Liver (tissue), 3 donors: ENCODE results near the gene PHKB.

Experiments used
- FOXA1 ChIP-seq: IDR thresholded peaks from 2 replicates; pipeline ENCODE4 v1.6.1; 2016; ENCODE audit warnings: antibody characterized with exemption
- GABPA ChIP-seq, 2 donors: IDR thresholded peaks in 1 of 2; conservative IDR thresholded peaks in 1 of 2; 2 replicates each; pipeline ENCODE4 v1.6.1; 2016; ENCODE audit warnings: antibody characterized with exemption in 2 of 2, mild to moderate bottlenecking in 1 of 2, moderate library complexity in 1 of 2
- RAD21 ChIP-seq, 2 donors: IDR thresholded peaks; 2 replicates each; pipeline ENCODE4 v1.6.1; 2016; ENCODE audit warnings: antibody characterized with exemption in 2 of 2, mild to moderate bottlenecking in 2 of 2
- TAF1 ChIP-seq: conservative IDR thresholded peaks from 2 replicates; pipeline ENCODE4 v1.6.1; 2016; ENCODE audit warnings: antibody characterized with exemption, mild to moderate bottlenecking
- YY1 ChIP-seq: IDR thresholded peaks from 2 replicates; pipeline ENCODE4 v1.6.1; 2016; ENCODE audit warnings: antibody characterized with exemption, mild to moderate bottlenecking
- TF ChIP-seq, protein P1 (sequence below): fragments of 150-350 bp; IDR thresholded peaks from 2 replicates; pipeline ENCODE4 v1.5.1; 2017; ENCODE audit warnings: improper control_type of control experiment, low read depth, low read length; ENCODE audit not compliant: missing input control
- TF ChIP-seq, protein P2 (sequence below): IDR thresholded peaks from 2 replicates; pipeline ENCODE4 v1.6.1; 2016; ENCODE audit warnings: antibody characterized with exemption, mild to moderate bottlenecking
- donor health status: healthy.
- donor health status: healthy.

DNA sequence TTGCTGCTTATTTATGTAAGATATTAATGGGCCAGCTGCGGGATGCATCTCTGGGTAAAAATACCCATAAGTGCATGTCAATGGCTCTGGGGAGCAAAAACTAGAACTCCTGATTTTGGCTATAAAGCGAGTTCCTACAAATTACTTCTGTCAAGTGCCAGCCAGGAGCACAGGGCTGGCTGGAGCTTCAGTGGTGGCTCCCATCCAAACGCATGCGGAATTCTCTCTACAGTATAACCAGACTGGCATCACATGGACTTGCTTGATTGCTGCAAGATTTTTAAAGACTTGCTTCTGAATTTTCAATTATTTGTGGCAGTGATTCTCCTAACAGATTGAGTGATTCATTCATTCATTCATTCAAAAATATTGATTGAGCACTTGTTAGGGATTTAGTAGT lies 260.9 kb downstream of the PHKB start:
- TF ChIP-seq TAF1, result no peak
- TF ChIP-seq, protein P1, sequence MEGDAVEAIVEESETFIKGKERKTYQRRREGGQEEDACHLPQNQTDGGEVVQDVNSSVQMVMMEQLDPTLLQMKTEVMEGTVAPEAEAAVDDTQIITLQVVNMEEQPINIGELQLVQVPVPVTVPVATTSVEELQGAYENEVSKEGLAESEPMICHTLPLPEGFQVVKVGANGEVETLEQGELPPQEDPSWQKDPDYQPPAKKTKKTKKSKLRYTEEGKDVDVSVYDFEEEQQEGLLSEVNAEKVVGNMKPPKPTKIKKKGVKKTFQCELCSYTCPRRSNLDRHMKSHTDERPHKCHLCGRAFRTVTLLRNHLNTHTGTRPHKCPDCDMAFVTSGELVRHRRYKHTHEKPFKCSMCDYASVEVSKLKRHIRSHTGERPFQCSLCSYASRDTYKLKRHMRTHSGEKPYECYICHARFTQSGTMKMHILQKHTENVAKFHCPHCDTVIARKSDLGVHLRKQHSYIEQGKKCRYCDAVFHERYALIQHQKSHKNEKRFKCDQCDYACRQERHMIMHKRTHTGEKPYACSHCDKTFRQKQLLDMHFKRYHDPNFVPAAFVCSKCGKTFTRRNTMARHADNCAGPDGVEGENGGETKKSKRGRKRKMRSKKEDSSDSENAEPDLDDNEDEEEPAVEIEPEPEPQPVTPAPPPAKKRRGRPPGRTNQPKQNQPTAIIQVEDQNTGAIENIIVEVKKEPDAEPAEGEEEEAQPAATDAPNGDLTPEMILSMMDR, result no peak
- no peak for TF ChIP-seq FOXA1
- no peak for TF ChIP-seq RAD21 (IDR thresholded peaks at IDR 0.05)
- no peak for TF ChIP-seq GABPA (IDR thresholded peaks at IDR 0.05 in 1 of 2, conservative IDR thresholded peaks at IDR 0.05 in 1 of 2)
- TF ChIP-seq, protein P2, sequence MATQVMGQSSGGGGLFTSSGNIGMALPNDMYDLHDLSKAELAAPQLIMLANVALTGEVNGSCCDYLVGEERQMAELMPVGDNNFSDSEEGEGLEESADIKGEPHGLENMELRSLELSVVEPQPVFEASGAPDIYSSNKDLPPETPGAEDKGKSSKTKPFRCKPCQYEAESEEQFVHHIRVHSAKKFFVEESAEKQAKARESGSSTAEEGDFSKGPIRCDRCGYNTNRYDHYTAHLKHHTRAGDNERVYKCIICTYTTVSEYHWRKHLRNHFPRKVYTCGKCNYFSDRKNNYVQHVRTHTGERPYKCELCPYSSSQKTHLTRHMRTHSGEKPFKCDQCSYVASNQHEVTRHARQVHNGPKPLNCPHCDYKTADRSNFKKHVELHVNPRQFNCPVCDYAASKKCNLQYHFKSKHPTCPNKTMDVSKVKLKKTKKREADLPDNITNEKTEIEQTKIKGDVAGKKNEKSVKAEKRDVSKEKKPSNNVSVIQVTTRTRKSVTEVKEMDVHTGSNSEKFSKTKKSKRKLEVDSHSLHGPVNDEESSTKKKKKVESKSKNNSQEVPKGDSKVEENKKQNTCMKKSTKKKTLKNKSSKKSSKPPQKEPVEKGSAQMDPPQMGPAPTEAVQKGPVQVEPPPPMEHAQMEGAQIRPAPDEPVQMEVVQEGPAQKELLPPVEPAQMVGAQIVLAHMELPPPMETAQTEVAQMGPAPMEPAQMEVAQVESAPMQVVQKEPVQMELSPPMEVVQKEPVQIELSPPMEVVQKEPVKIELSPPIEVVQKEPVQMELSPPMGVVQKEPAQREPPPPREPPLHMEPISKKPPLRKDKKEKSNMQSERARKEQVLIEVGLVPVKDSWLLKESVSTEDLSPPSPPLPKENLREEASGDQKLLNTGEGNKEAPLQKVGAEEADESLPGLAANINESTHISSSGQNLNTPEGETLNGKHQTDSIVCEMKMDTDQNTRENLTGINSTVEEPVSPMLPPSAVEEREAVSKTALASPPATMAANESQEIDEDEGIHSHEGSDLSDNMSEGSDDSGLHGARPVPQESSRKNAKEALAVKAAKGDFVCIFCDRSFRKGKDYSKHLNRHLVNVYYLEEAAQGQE, result no peak
- no peak for TF ChIP-seq YY1
